IMR-90 (cell line): ENCODE results near the gene GALR2. TPM values are rescaled to one million over a fixed set of nuclear protein-coding genes. Genes with fewer than 3 reads are reported as not detected.
A peak's percentile ranks its signal among the peaks of the same experiment; 100 is the strongest.

Source experiments
- ATAC-seq: fragments of 200-7000 bp; cut with Tn5 transposase; 2 replicates; pipeline ENCODE4 v1.9.1; 2020; ENCODE audit warnings: low read depth, mild to moderate bottlenecking, moderate library complexity
- BruUV-seq: library from RNA; stranded (reverse); fragments of 400-500 nt; replicated peaks from 2 replicates; lab custom pipeline; 2021; lab: Mats Ljungman, UMichigan
- CTCF ChIA-PET: fragments of 300-600 bp; formaldehyde crosslinking; extraction: SDS; loops from one replicate; lab custom pipeline; 2021; ENCODE audit warnings: antibody characterized with exemption; lab: Yijun Ruan, JAX
- POLR2A ChIA-PET: fragments of 300-600 bp; sonication (Branson Sonifier 250); formaldehyde crosslinking; loops from one replicate; lab custom pipeline; 2022; ENCODE audit warnings: antibody characterized with exemption; ENCODE audit not compliant: unreplicated experiment; lab: Charles Lee
- DNase-seq: peaks from one replicate; pipeline ENCODE4 v3.0.0; 2013
- H2AFZ ChIP-seq: replicated peaks from 2 replicates; pipeline ENCODE3; 2013; ENCODE audit warnings: low read length, mild to moderate bottlenecking; ENCODE audit not compliant: poor library complexity
- H2AK5ac ChIP-seq: 2 replicates; pipeline ENCODE4 v1.6.1; 2013; ENCODE audit warnings: low read depth, low read length, inconsistent platforms
- H2AK9ac ChIP-seq: replicated peaks from 2 replicates; pipeline ENCODE3; 2013; ENCODE audit warnings: mild to moderate bottlenecking, low read depth, low read length, moderate library complexity; ENCODE audit not compliant: poor library complexity
- H2BK120ac ChIP-seq: 2 replicates; pipeline ENCODE4 v1.6.1; 2013; ENCODE audit warnings: low read depth, low read length, inconsistent platforms
- H2BK15ac ChIP-seq: 3 replicates; pipeline ENCODE4 v1.6.1; 2013; ENCODE audit warnings: low read depth, low read length, inconsistent platforms
- H2BK20ac ChIP-seq: 2 replicates; pipeline ENCODE4 v1.6.1; 2013; ENCODE audit warnings: low read depth, mild to moderate bottlenecking, inconsistent platforms, low read length, moderate library complexity
- H2BK5ac ChIP-seq: 2 replicates; pipeline ENCODE4 v1.6.1; 2013; ENCODE audit warnings: mild to moderate bottlenecking, low read depth, low read length, inconsistent platforms; ENCODE audit not compliant: poor library complexity, severe bottlenecking
- H3K14ac ChIP-seq: replicated peaks from 2 replicates; pipeline ENCODE4 v1.6.1; 2013; ENCODE audit warnings: low read depth, low read length, inconsistent platforms
- H3K18ac ChIP-seq: 2 replicates; pipeline ENCODE4 v1.6.1; 2013; ENCODE audit warnings: low read depth, low read length, control low read depth
- H3K23ac ChIP-seq: 2 replicates; pipeline ENCODE4 v1.6.1; 2013; ENCODE audit warnings: low read depth, low read length, inconsistent platforms
- H3K27ac ChIP-seq: 2 replicates; pipeline ENCODE4 v1.5.1; 2013; ENCODE audit warnings: mild to moderate bottlenecking, control low read depth, low read length; ENCODE audit not compliant: insufficient read depth
- H3K27me3 ChIP-seq: 2 replicates; pipeline ENCODE4 v1.6.1; 2013; ENCODE audit warnings: low read length; ENCODE audit not compliant: control insufficient read depth, insufficient read depth
- H3K36me3 ChIP-seq: 2 replicates; pipeline ENCODE4 v1.6.1; 2013; ENCODE audit warnings: low read length, mixed read lengths; ENCODE audit not compliant: control insufficient read depth, insufficient read depth
- H3K4ac ChIP-seq: 2 replicates; pipeline ENCODE4 v1.6.1; 2013; ENCODE audit warnings: low read depth, low read length, inconsistent platforms
- H3K4me1 ChIP-seq: 2 replicates; pipeline ENCODE4 v1.6.1; 2013; ENCODE audit warnings: low read length, mixed read lengths; ENCODE audit not compliant: control insufficient read depth, insufficient read depth
- H3K4me2 ChIP-seq: 2 replicates; pipeline ENCODE4 v1.6.1; 2013; ENCODE audit warnings: low read depth, mild to moderate bottlenecking, control low read depth, low read length, moderate library complexity
- H3K4me3 ChIP-seq: 2 replicates; pipeline ENCODE4 v1.5.1; 2013; ENCODE audit warnings: low read depth, mild to moderate bottlenecking, control low read depth, low read length, moderate library complexity; ENCODE audit not compliant: insufficient read depth
- H3K56ac ChIP-seq: 2 replicates; pipeline ENCODE4 v1.6.1; 2013; ENCODE audit warnings: low read length, inconsistent platforms; ENCODE audit not compliant: insufficient read depth; ENCODE audit errors: extremely low read depth
- H3K79me1 ChIP-seq, 2 experiments: 2 replicates each; pipeline ENCODE4 v1.6.1; 2013; ENCODE audit warnings: low read length in 2 of 2, inconsistent platforms in 1 of 2, low read depth in 1 of 2
- H3K9ac ChIP-seq: 2 replicates; pipeline ENCODE4 v1.6.1; 2013; ENCODE audit warnings: low read depth, low read length, control low read depth
- H3K9me1 ChIP-seq: 2 replicates; pipeline ENCODE4 v1.6.1; 2013; ENCODE audit warnings: low read length, inconsistent platforms; ENCODE audit not compliant: insufficient read depth
- H3K9me3 ChIP-seq: 2 replicates; pipeline ENCODE4 v1.6.1; 2013; ENCODE audit warnings: low read length; ENCODE audit not compliant: control insufficient read depth, insufficient read depth
- H4K20me1 ChIP-seq: 2 replicates; pipeline ENCODE4 v1.6.1; 2013; ENCODE audit warnings: low read length, inconsistent platforms; ENCODE audit not compliant: insufficient read depth
- H4K5ac ChIP-seq: 2 replicates; pipeline ENCODE4 v1.6.1; 2013; ENCODE audit warnings: mild to moderate bottlenecking, low read depth, low read length, control low read depth
- H4K8ac ChIP-seq, 2 experiments: 2 replicates each; pipeline ENCODE4 v1.6.1; 2013; ENCODE audit warnings: low read depth in 2 of 2, low read length in 2 of 2, control low read depth in 1 of 2, inconsistent platforms in 1 of 2
- H4K91ac ChIP-seq: 2 replicates; pipeline ENCODE4 v1.6.1; 2013; ENCODE audit warnings: low read depth, low read length, inconsistent platforms; ENCODE audit not compliant: insufficient read depth
- CHD1 ChIP-seq: IDR thresholded peaks from 2 replicates; pipeline ENCODE4 v1.6.1; 2012; ENCODE audit warnings: low read depth, low read length, improper control_type of control experiment
- POLR2A ChIP-seq: IDR thresholded peaks from 2 replicates; pipeline ENCODE4 v1.6.1; 2012; ENCODE audit warnings: mild to moderate bottlenecking, low read depth, low read length
- USF2 ChIP-seq: fragments of 150-350 bp; IDR thresholded peaks from 2 replicates; pipeline ENCODE4 v1.6.1; 2017; ENCODE audit warnings: mild to moderate bottlenecking, antibody characterized with exemption, low read length, low read depth
- WGBS, 2 experiments: methylation state at CpG; one replicate each; pipeline versions ENCODE4 v1.1.5 to v1.1.7; 2013; ENCODE audit warnings: missing lambda C conversion rate in 2 of 2; ENCODE audit not compliant: insufficient read length in 1 of 2; ENCODE audit errors: extremely low coverage in 2 of 2; 5-methylcytosine and 5-hydroxymethylcytosine counted together
- dilution Hi-C: fragments of 300-500 bp; cut with HindIII; formaldehyde crosslinking; loops from one replicate; pipeline ENCODE4 v1.14.3; 2018; ENCODE audit warnings: low sequenced_read_pairs; ENCODE audit not compliant: unreplicated experiment
- in situ Hi-C: fragments of 300-500 bp; cut with MboI; formaldehyde crosslinking; loops from 3 replicates; pipeline ENCODE4 v1.14.3; 2019; ENCODE audit warnings: low sequenced_read_pairs, inconsistent platforms, mixed read lengths
- intact Hi-C: fragments of 100-400 bp; cut with micrococcal nuclease; formaldehyde crosslinking; loops from 2 replicates; pipeline ENCODE4 v1.10.0; 2022
- polyA plus RNA-seq, 3 experiments: library from polyadenylated mRNA; depleted of rRNA; stranded (reverse); fragments of >200 nt; gene quantifications; 2 replicates each; pipeline ENCODE4 v1.2.3, GENCODE V29; 2012; ENCODE audit warnings: low replicate concordance in 1 of 3
- total RNA-seq: library from RNA; depleted of rRNA; stranded (reverse); fragments of >200 nt; gene quantifications from 2 replicates; pipeline ENCODE4 v1.2.3, GENCODE V29; 2012

Gene GALR2
- total and polyA plus RNA-seq, 2 of the 4 experiments (the other 2 are of a cell fraction): 0.07 TPM; not detected in 1

- ATAC-seq (no peak), DNase-seq (no peak)
- no peak overlapping the region for H3K4ac ChIP-seq
- in situ Hi-C loops: no loop called here
- H2AK5ac ChIP-seq: no peak overlapping the region
- no peak overlapping the region for H4K5ac ChIP-seq
- no peaks in the 10 kb centered on the region for H3K4me1 ChIP-seq
- no peaks in the 10 kb centered on the region for H3K9me3 ChIP-seq
- no peak overlapping the region for H2AK9ac ChIP-seq
- no peak overlapping the region for H3K9ac ChIP-seq
- no peak overlapping the region for H3K18ac ChIP-seq
- no peak overlapping the region for H4K8ac ChIP-seq
- no peak overlapping the region for H2BK120ac ChIP-seq
- no peak overlapping the region for H3K4me3 ChIP-seq
- H4K20me1 ChIP-seq: no peaks in the 10 kb centered on the region; the same call in 1 of the 2 replicates
- intact Hi-C loops: no loop called here
- peaks cover 0 to 7% of the 10 kb centered on the region in 2 experiments; a peak in 1 of 4 replicates for H3K79me1 ChIP-seq
- no peak overlapping the region for H4K91ac ChIP-seq
- BruUV-seq: no TSS peak
- peak overlapping the region; percentile 49 for H2AFZ ChIP-seq
- peaks cover 78% of the 10 kb centered on the region for H3K36me3 ChIP-seq
- H2BK20ac ChIP-seq: no peak overlapping the region
- H3K9me1 ChIP-seq: no peaks in the 10 kb centered on the region
- no peak overlapping the region for H3K14ac ChIP-seq
- no peaks in the 10 kb centered on the region for H3K27me3 ChIP-seq
- POLR2A ChIA-PET: no interaction called here
- H2BK15ac ChIP-seq: no peak overlapping the region
- H3K56ac ChIP-seq: no peak overlapping the region
- 97% methylated on average over 11 of the region's 25 CpGs; no CpG with 5 or more reads in 1 of the 2 experiments for WGBS, 2 experiments
- no peak overlapping the region for H3K4me2 ChIP-seq
- no peak overlapping the region for H3K23ac ChIP-seq
- TF ChIP-seq CHD1 (no peak), POLR2A (no peak), USF2 (no peak)
- dilution Hi-C loops: no loop called here
- H3K27ac ChIP-seq: no peak overlapping the region
- H2BK5ac ChIP-seq: no peak overlapping the region
- CTCF ChIA-PET: no interaction called here
These were observed 13.7 kb downstream of the GALR2 start for GRCh38 chr17:76088041-76088867.
